Myocyte (in vitro differentiated cells): ENCODE measurements around the gene GMPPB. TPM values are rescaled to one million over a fixed set of nuclear protein-coding genes. Genes with fewer than 3 reads are reported as not detected.
"Not testable (repeated sequence)": the region's sequence is repeated elsewhere in the genome, so short reads cannot be mapped to it uniquely, and the experiment has no call there.

Source experiments
- DNase-seq: peaks from one replicate; pipeline ENCODE4 v3.0.0-alpha.2; 2012; ENCODE audit warnings: low read depth
- polyA plus RNA-seq: library from polyadenylated mRNA; unstranded; fragments of >200 nt; gene quantifications from one replicate; pipeline ENCODE4 v1.2.1, GENCODE V29; 2012; ENCODE audit warnings: missing spikeins
- total RNA-seq: library from RNA; depleted of rRNA; stranded (reverse); fragments of >200 nt; gene quantifications from 2 replicates; pipeline ENCODE4 v1.2.3, GENCODE V29; 2014

GMPPB gene
- 21.9 and 30.0 TPM in 2 replicates for total RNA-seq
- 37.0 TPM for polyA plus RNA-seq

DNA sequence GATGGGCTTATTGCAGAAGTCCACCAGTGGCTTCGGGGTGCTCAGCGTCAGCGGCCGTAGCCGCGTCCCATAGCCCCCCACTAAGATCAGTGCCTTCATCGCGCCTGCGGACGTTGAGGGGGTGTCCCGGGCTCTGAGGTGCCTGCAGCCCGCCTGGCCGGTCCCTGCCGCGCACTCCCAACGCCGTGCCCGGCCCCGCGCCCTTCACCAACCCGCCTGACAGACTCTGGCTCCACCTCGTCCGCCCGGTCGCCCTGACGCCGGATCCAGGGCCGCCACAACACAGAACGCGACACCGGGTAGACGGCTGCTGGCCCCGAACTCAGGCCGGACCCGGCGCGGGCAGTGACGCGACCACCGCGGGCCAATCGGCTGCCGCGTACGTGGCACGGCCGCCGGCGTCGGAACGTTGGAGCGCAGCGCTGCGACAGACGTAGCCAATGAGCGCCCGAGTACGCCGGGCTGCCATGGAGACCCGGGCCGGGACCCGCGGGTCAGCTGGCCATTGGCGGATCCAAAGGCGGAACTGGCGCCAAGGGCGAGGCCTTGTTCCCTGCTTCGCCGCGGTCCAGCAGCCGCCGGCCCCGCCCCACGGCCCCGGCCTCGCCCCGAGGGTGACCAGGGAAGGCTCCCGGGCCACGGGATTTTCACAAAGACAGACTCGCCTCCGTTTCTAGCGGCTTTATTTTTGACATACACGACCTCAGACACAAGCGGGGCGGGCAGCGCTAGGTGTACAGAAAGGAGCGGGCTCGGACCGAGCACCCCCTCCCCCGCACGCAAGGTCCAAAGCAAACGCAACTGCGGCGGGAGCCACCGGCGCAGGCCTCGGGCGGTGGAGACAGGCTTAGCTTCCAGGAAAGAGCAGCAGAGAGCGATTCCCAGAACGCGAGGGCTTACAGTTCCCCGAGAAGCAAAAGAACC lies at the start of gene GMPPB:
GMPPB (minus strand) TSS at position 324 of the 924 bp plus-strand sequence; CDS start at position 99, 225 bp downstream.
- DNase-seq: peak; percentile 97

DNA sequence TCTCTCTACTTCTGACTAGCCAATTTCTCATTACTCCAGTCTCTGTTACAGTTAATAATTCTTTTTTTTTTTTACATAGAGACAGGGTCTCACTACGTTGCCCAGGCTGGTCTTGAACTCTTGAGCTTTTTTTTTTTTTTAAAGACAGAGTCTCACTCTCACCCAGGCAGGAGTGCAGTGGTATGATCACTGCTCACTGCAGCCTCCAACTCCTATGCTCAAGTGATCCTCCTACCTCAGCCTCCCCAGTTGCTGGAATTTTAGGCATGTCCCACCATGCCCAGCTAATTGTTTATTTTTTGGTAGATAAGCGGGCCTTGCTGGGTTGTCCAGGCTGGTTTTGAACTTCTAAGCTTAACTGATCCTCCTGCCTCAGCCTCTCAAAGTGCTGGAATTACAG lies 49.0 kb upstream of the GMPPB start:
- DNase-seq: no peak

DNA sequence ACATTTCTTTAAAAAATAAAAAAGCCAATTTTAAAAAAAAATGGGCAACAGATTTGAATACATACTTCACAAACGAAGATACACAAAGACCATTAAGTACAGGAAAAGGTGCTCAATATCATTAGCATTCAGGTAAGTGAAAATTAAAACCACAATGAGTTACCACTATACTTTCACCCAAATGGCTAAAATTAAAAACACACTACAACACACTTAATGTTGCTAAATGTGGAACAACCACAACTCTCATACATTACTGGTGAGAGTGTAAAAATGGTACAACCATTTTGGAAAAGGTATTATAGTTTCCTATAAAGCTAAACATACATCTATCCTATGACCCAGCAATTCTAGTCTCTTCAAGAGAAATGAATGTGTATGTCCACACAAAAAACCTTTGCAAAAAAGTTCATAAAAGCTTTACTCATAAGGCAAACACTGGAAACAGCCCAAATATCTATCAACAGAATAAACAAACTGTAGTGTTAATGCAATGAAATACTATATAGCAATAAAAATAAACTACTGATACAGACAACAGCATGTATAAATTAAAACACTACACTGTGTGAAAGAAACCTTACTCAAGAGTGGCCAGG lies 47.7 kb upstream of the GMPPB start:
- DNase-seq: no peak

DNA sequence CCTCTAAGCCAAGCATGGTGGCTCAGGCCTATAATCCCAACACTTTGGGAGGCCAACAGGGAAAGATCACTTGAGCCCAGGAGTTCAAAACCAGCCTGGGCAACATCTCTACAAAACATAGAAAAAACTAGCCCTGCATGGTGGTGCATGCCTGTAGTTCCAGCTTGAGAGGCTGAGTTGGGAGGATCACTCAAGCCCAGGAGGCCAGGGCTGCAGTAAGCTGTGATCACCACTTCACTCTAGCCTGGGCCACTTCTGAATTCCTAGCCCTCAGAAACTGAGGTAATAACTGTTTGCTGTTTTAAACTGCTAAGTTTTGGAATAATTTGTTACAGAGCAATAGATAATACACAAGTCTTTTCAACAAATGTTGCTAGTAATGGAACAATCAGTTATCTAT lies 46.2 kb upstream of the GMPPB start:
- DNase-seq: no peak

DNA sequence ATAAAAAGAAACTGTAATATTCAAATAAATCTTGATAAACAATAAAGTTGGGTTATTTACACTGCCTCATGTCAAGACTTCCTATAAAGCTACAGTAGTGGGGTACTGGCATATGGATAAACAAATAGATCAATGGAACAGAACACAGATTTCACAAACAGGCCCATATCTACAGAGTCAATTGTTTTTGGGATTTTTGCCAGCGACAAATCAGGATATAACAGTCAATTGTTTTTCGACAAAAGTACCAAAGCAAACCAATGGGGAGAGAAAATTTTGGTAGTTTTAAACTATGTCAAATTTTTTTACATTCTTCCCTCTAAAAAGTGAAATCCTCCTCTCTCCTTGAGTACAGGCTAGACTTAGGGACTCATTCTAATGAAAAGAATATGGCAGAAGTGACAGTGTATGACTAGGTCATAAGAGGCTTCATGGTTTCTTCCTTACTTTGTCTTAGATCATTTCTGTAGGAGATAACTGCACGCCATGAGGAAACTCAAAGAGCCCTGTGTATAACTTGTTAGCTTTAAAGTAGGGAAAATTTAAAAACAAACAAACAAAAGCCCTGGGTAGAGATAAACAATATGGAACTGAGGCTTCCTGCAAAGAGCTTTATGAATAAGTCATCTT lies 45.6 kb upstream of the GMPPB start:
- no peak for DNase-seq

DNA sequence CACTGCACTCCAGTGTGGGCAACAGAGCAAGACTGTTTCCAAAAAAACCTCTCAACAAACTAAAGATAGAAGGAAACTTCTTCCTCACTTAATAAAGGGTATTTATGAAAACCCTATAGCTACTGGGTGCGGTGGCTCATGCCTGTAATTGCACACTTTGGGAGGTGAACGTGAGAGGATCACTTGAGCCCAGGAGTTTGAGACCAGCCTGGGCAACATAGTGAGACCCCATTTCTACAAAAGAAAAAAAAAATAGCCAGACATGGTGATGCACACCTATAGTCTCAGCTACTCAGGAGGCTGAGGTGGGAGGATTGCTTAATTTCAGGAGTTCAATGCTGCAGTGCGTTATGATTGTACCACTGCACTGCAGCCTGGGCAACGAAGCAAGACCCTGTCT lies 40.2 kb upstream of the GMPPB start:
- no peak for DNase-seq

DNA sequence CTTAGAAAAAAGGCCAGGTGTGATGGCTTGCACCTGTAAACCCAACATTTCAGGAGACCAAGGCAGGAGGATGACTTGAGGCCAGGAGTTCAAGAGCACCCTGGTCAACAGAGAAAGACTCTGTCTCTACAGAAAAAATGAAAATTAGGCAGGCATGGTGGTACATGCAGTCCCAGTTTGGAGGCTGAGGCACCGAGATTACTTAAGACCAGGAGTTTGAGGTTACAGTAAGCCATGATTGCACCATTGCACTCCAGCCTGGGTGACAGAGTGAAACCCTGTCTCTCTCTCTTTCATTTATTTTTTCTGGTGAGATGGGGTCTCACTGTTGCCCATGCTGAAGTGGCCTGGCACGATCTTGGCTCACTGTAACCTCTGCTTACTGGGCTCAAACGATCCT lies 37.9 kb upstream of the GMPPB start:
- DNase-seq: no peak

DNA sequence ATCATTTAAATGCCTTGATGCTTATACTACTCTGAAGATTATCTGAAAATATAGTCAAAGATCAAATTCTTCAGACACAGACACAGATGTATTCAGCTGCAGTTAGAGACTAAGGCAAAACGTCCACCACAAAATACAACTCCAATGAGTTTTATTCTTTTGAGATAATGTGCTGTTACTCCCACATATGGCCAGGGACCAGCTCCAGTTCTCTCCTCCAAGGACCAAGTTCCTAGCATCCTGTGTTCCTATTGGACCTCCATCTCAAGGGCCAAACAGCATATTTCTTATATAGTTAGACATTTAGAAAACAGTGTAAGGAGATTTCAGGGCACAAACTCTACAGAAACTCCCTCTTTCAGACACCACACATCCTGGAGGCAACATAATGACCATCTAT lies 35.5 kb upstream of the GMPPB start:
- no peak for DNase-seq

DNA sequence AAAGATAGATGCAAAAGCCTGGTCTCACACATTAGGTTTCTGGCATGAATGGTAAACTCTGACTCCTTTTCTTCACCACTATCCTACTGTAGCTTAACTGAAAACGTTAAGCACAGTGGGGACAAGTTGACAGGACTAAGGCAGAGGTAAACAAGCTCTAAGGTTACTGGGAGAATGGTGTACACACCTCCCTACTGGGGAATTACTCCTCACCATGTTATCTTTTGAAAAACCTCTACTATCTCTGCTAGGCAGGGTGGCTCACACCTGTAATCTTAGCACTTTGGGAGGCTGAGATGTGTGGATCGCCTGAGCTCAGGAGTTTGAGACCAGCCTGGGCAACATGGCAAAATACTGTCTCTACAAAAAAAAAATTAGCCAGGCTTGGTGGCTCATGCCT lies 33.4 kb upstream of the GMPPB start:
- DNase-seq: no peak

DNA sequence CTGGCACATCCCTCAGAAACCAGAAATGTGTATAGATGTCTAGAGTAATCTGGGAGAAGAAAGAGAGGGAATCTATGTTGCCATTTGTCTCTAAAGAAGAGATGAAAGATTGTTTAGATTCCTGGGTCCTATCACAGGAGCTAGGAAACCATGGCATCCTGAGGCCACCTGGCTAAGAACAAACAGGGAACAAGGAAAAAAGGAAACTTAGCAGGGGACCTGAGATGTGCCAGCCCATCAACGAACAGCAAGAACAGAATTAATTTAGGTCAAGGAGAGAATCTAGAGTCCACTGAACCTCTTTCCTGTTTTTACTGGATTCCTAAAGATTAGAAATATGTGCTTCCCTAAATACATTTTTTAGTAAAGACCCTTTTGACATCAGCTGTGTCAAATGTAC lies 32.3 kb upstream of the GMPPB start:
- DNase-seq: no peak

DNA sequence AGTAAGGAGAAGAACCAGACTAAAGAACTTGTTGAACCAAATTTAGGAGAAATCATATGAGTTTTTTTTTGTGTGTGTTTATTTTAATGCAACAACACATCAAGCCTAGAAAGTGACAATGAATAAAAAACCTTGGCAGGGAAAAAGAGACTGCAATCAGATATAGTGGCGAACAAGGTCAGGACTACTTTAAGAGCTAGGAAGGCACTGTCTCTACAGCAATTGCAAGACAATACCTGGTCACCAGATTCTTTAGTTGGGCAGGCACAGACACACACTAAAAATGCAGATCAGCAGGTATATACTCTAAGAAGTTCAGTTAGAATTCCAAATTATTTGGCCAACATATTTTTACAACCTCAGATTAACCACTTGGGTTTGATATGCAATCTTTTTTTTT lies 30.8 kb upstream of the GMPPB start:
- DNase-seq: no peak

DNA sequence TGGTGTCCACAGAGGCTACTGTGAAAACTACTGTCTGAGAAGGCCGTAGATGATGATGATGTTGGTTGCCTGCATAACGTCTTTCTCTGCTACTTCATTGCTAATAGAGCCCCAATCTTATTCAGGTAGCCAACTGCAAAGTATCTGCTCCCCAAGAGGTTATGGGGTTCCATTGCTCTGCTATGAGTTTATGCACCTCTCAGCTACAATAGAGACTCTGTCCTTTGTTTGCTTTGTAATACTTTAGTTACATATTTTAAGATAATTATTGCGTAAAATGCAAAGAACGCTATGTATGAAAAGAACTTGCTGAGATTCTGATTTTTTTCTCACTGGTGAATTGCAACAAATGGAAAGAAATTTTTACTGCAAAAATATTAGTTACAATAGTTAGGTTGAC lies 27.8 kb upstream of the GMPPB start:
- DNase-seq: no peak

DNA sequence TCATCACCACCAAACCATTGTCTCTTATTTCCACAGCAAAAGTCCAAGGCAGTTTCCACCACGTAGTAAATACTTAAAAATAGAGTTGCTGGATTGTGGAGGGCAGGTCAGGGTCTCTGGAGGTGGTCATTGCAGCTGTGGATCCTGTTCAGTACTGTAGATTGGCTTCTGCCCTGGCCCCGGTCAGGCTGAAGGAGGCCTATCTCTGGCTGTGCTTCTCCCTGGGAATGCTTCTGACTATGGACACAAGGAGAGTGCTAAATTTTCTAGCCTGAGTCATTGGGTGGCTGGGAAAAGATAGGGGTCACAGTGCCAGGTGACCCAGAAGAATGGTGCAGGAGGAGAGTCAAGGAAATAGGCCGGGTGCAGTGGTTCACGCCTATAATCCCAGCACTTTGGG lies 26.3 kb upstream of the GMPPB start:
- DNase-seq: peak; percentile 52

DNA sequence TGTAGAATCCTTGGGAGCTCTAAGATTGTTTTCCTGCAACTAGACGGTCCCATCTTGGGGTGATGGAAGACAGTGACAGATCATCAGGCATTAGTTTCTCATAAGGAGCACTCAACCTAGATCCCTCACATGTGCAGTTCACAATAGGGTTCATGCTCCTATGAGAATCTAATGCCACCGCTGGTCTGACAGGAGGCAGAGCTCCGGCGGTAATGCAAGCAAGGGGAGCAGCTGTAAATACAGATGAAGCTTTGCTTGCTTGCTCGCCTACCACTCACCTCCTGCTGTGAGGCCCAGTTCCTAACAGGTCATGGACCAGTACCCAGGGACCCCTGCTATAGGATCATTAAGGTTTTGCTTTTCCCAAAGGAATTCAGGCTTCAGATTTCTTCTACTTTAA lies 25.1 kb upstream of the GMPPB start:
- not testable (repeated sequence) for DNase-seq

DNA sequence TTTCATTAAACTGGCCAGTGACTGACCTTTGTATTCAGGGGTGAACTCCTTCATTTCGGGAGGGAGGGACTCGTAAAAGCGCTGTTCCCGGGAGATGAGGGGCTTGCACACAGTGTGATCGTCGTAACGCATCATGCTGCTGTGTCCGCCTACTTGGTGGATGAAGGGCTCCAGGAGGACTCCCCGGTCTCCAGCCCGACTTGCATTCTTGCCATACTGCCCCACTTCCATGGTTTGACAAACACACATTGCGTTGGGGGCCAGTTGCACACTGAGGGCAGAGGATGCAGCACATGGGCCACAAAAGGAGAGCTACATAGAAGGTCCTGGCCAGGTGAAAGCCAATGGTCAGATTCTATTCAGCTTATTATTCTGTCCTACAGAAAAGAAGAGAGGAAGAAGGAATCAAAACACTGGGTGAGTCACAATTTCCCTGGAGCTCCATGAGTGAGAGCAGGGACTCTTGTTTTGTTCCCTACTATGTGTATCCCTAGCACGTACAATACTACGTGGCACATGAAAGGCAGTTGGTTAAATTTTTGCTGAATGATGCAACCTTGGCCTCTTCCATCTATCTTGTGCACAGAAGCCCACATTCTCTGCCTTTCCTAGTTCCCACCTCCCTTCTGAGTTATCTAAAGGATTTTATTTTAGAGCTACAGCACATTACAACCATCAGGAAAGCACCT lies 24.2 kb upstream of the GMPPB start:
- no peak for DNase-seq

DNA sequence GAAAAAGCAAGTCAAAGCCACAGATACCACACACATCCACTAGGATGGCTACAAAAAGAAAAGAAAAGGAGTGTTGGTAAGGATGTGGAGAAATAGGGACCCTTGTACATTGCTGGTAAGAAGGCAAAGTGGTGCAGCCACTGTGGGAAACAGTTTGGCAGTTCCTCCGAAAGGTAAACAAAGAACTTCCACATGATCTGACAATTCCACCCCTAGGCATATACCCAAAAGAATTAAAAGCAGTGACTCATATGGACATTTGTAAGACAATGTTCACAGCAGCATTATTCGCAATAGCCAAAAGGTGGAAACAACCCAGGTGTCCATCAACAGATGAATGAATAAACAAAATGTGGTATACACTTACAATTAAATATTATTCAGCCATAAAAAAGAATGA lies 22.2 kb upstream of the GMPPB start:
- no peak for DNase-seq

DNA sequence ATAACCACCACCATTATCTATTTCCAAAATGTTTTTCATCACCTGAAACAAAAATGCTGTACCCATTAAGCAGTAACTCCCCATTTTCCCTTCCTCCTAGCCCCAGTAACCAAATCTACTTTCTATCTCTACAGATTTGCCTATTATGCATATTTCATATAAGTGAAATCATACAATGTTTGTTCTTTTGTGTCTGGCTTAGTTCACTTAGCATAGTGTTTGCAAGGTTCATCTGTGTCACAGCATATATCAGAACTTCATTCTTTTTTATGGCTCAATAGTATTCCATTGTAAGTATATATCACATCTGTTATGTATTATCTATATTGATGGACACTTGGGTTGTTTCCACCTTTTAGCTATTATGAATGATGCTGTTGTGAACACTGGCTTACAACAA lies 16.7 kb upstream of the GMPPB start:
- DNase-seq: no peak

DNA sequence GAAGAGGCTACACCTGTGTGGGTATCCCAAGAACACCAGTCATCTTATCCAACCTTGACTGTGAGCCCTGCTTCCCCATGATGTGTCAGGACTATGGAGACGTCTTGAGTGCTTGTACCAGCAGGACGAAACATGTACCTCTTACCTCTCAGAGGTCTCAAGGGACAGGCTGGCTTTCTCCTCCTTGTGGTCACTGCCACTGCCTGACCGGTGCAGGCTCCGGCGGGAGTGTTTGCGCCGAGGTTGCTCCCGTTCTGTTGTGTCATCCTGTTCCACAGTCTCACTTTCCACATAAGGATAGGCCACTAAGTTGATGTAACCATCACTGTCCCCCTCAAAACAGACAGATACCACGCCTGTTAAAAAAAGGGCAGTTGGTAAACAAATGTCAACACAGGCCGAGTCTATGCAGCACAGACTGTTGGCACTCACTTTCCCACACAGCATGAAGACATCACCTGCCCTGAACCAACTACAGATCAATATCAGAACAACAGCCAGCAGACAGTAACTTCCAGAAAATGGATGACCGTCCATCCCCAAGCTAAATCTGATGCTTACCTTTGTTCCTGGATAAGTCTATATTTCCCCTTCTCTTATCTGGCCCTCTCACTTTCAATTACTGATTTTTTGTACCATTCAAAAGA lies 14.4 kb upstream of the GMPPB start:
- no peak for DNase-seq

DNA sequence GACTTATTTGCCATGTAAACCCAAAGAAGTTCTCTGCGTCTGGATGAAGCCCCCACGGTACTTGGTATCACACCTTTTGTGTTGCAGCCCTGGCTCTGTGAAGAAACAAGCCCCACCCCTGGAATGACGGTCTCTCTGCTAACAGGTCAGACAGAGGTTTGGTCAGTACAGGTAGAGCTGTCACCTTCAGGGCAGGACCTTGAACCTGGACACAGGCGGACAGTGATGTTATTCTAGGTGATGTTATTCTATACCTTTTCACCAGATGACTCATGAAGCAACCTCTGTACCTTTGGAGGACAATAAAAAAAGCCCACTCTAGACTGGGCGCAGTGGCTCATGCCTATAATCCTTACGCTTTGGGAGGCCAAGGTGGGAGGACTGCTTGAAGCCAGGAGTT lies 11.0 kb upstream of the GMPPB start:
- DNase-seq: no peak

DNA sequence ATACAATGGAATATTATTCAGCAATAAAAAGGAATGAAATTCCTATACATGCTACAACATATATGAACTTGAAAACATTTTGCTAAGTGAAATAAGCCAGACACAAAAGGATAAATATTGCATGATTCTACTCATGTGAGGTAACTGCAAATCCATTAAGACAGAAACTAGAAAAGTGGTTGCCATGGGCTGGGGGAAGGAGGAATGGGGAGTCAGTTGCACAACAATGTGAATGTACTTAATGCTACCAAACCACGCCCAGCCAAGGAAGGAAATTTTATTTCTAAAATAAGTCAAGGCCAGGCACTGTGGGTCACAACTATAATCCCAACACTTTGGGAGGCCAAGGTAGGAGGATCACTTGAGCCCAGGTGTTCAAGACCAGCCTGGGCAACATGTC lies 9.8 kb upstream of the GMPPB start:
- DNase-seq: no peak

DNA sequence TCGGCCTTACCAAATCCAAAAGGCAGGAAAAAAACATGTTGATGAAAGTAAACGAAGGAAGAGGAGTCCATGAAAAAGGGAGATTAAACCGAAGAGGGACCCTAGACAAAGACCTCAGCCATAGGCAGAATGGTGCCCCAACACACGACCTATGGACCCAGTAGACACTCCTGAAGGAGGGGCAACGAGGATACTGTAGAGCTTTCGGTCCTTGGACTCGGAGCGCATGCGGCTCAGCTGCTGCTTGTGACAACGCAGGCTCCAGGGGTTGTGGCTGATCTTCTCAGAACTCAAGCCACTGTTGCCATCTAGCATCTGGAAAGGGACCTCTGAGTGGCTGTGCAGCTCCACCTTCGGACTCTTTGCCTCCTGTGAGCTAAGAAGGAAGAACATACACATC lies 8.8 kb upstream of the GMPPB start:
- DNase-seq: no peak
